Measurements from ENCODE around the gene TXLNB.
A peak's percentile ranks its signal among the peaks of the same experiment; 100 is the strongest.

TXLNB gene

GRCh38 chr6:139329224-139329623, 37.4 kb upstream of the TXLNB start:
- Histone ChIP-seq H3K4me3 (replicated peaks; ENCODE audit: insufficient read depth, low read length) (no peak overlapping the region), H3K27ac (replicated peaks) (no peak overlapping the region)

GRCh38 chr6:139327038-139327437, 35.2 kb upstream of the TXLNB start:
- H3K4me3 ChIP-seq (replicated peaks; ENCODE audit: insufficient read depth, low read length), result no peak overlapping the region
- TF ChIP-seq CTCF (IDR thresholded peaks at IDR 0.05; ENCODE audit: insufficient read depth, low read length) (no peak), POLR2AphosphoS5 (IDR thresholded peaks at IDR 0.05; ENCODE audit: low read depth) (no peak), SPI1 (IDR thresholded peaks at IDR 0.05; ENCODE audit: borderline replicate concordance, low read depth) (no peak), REST (IDR thresholded peaks at IDR 0.05; ENCODE audit: insufficient replicate concordance, low read depth) (no peak), GABPA (IDR thresholded peaks at IDR 0.05; ENCODE audit: low read depth) (no peak)
- DNase-seq (ENCODE audit: low read depth in 1 of 2, low spot score in 1 of 2), result no peak
- H3K27ac ChIP-seq (replicated peaks), result peak overlapping the region; percentile 98
- H3K27me3 ChIP-seq (ENCODE audit: insufficient read depth, poor library complexity, severe bottlenecking), result no peaks in the 10 kb centered on the region

More at GRCh38 chr6:139329224-139329623, 37.4 kb upstream of the TXLNB start:
- H3K27me3 ChIP-seq (ENCODE audit: insufficient read depth, poor library complexity, severe bottlenecking), result no peaks in the 10 kb centered on the region
- no peak for DNase-seq (ENCODE audit: low read depth in 1 of 2, low spot score in 1 of 2)
- TF ChIP-seq GABPA (IDR thresholded peaks at IDR 0.05; ENCODE audit: low read depth) (no peak), POLR2AphosphoS5 (IDR thresholded peaks at IDR 0.05; ENCODE audit: low read depth) (no peak), SPI1 (IDR thresholded peaks at IDR 0.05; ENCODE audit: borderline replicate concordance, low read depth) (no peak), REST (IDR thresholded peaks at IDR 0.05; ENCODE audit: insufficient replicate concordance, low read depth) (no peak), CTCF (IDR thresholded peaks at IDR 0.05; ENCODE audit: insufficient read depth, low read length) (no peak)

- no peak for TF ChIP-seq REST (IDR thresholded peaks at IDR 0.05; ENCODE audit: insufficient replicate concordance, low read depth)
- no peak; the same call in 1 of the 2 replicates for TF ChIP-seq GABPA (IDR thresholded peaks at IDR 0.05; ENCODE audit: low read depth)
- TF ChIP-seq CTCF (IDR thresholded peaks at IDR 0.05; ENCODE audit: insufficient read depth, low read length), result no peak
- H3K4me3 ChIP-seq (replicated peaks; ENCODE audit: insufficient read depth, low read length), result no peak overlapping the region
- peak overlapping the region; percentile 98 for H3K27ac ChIP-seq (replicated peaks)
- peak in 1 of 2 experiments; percentile 24 for DNase-seq (ENCODE audit: low read depth in 1 of 2, low spot score in 1 of 2)
- H3K27me3 ChIP-seq (ENCODE audit: insufficient read depth, poor library complexity, severe bottlenecking), result no peaks in the 10 kb centered on the region
Measured at GRCh38 chr6:139325686-139326085, 33.9 kb upstream of the TXLNB start.
